ENCODE results near the gene PLCL2.

Gene PLCL2

DNA sequence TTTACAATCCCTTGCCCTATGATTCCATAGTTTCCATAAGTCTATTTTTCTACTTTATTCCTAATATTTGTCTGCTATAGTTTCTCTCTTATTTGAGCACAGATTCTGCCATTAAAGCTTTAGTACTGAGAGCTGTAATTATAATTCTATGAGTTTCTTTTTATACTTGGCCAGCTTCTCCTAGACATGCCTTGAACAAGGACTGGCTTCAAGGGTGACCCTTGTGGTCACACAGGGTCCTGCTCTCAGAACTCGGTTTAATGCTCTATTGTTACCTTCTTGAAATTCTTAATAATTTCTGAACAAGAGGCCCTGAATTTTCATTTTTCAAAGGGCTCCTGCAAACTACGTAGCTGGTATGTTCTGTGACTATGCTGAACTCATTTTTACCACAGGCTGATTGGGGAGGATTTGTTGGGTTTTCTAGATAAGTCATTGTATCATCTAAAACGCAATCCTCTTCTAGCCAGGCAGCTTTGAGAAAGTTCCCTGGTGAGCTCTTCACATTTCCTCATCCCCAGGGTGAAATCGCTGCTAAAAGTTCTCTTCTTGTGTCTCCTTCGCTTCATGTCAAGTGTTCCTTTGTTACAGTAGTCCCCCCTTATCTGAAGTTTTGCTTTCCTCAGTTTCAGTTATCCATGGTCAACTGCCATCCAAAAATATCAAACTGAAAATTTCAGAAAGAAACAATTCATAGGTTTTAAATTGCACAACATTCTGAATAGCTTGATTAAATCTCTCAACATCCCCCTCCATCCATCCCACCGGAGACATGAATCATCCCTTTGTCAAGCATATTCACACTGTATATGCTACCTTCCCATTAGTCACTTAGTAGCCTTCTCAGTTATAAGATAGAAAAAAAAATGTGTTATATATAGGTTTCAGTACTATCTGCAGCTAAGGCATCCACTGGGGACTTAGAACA is 12.6 kb upstream of the PLCL2 start:
- ChIA-PET CTCF (interaction anchor here (1.3 to 5.6 kb wide), 3 partner anchors 10 to 14 kb away, joined by 3 to 28 read pairs (median 4); partner anchors contain the start of gene PLCL2), POLR2A (no interaction called here)
- H3K4me3 ChIP-seq (ENCODE audit: low read depth, low read length): no peak overlapping the region
- TF ChIP-seq, protein P1, sequence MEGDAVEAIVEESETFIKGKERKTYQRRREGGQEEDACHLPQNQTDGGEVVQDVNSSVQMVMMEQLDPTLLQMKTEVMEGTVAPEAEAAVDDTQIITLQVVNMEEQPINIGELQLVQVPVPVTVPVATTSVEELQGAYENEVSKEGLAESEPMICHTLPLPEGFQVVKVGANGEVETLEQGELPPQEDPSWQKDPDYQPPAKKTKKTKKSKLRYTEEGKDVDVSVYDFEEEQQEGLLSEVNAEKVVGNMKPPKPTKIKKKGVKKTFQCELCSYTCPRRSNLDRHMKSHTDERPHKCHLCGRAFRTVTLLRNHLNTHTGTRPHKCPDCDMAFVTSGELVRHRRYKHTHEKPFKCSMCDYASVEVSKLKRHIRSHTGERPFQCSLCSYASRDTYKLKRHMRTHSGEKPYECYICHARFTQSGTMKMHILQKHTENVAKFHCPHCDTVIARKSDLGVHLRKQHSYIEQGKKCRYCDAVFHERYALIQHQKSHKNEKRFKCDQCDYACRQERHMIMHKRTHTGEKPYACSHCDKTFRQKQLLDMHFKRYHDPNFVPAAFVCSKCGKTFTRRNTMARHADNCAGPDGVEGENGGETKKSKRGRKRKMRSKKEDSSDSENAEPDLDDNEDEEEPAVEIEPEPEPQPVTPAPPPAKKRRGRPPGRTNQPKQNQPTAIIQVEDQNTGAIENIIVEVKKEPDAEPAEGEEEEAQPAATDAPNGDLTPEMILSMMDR (IDR thresholded peaks at IDR 0.05; ENCODE audit: insufficient read depth, low read length, missing control alignments): no peak
- DNase-seq (ENCODE audit: low read depth, low spot score): no peak

DNA sequence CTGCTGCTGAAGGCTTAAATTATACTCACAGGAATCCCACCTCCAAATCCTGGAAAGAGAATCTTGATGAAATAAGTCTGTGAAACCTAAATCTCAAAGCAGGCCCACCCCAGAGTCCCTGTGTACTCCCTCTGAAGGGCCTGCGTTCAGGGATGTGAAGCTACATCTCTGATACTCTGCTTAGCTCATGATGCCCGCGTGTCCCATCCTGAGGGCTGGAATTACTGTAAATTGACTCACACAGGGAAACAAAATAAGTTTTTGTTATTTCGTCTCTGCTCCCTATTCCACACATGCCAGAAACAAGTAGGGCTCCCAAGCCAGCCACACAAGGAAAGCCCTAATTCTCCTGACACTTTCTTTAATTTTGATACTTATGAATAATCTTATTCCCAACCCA is 10.9 kb upstream of the PLCL2 start:
- CTCF ChIA-PET: interaction anchor here (1.1 to 5.6 kb wide), 2 partner anchors 8 to 10 kb away, joined by 4 to 28 read pairs; partner anchors contain the start of gene PLCL2
- POLR2A ChIA-PET: no interaction called here
- no peak for DNase-seq (ENCODE audit: low read depth, low spot score)

DNA sequence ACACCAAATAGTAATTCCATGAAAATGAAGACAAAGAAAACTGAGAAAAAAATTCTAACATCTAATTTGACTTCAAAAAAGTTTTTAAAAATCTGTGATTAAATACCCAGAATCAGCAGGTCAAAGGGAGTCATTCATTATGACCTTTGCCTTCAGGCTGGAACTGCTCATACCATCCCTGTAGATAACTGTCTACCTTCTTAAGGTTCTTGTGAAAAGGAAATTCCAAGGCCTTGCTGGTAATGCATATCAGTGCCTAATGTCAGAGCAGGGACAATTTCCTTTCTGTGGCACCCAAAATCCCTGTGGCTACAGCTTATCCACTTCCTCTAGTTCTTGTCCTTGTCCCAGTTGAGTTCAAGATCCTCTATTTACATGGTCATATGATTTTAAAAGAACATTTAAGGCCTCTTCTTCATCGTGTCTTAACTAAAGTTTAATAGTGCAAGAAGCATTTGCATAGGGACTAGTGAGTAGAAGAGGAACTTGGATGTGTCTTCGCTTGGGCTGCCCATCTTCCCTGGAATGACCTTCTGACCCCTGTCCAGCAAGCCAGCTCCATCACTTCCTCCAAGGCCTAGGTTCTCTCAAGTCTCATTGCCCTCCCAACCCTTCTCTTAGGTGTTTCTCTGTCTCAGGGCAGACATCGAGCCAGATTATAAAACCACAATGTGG is 8.7 kb upstream of the PLCL2 start:
- H3K4me3 ChIP-seq (ENCODE audit: low read depth, low read length): no peak overlapping the region
- POLR2A ChIA-PET: no interaction called here
- no peak for DNase-seq (ENCODE audit: low read depth, low spot score)
- CTCF ChIA-PET: interaction anchor here (5.6 kb wide), 1 partner anchor 8 kb away, joined by 28 read pairs; the partner anchor contains the start of gene PLCL2
- TF ChIP-seq, protein P1 (IDR thresholded peaks at IDR 0.05; ENCODE audit: insufficient read depth, low read length, missing control alignments): no peak

More for the DNA sequence above, 10.9 kb upstream of the PLCL2 start:
- H3K4me3 ChIP-seq (ENCODE audit: low read depth, low read length): no peak overlapping the region
- TF ChIP-seq, protein P1 (IDR thresholded peaks at IDR 0.05; ENCODE audit: insufficient read depth, low read length, missing control alignments): no peak

DNA sequence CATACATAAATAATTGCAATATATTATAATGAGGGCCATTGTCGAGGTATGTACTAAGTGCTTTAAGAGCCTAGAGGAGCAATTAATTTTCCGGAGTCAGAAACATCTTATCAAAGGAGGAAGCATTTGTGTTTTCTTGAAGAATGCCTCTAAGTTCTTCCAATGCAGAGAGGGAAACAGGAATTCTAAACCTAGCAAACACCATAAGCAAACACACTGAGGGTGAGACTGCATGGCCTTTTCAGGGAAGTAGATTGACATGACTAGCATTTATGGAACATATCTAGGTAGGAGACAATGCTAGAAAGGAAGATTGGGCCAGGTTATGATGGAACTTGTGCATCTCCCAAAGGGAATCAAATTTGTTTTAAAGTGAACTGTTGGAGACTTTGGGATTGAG is 7.2 kb upstream of the PLCL2 start:
- H3K4me3 ChIP-seq (ENCODE audit: low read depth, low read length): no peak overlapping the region
- no peak for DNase-seq (ENCODE audit: low read depth, low spot score)
- ChIA-PET CTCF (no interaction called here), POLR2A (no interaction called here)
- TF ChIP-seq, protein P1 (IDR thresholded peaks at IDR 0.05; ENCODE audit: insufficient read depth, low read length, missing control alignments): no peak

DNA sequence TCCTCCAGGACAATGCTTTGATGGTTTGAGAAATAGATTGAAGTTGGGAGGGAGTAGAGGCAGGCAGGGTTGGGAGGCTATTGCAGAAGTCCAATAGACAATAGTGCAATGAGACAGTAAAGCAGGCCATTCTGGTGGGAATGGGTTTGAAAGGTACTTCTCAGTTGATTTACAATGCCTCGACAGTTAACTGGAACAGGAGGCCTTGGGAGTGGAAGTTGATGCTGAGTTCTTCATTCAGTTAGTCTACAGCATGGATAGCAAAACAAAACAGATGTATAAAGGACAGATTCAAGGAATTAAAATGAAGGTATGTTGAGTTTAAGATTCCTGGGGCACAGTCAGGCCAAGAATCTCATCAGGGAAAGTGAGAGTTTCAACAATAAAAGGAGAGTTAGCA is 6.8 kb upstream of the PLCL2 start:
- TF ChIP-seq, protein P1 (IDR thresholded peaks at IDR 0.05; ENCODE audit: insufficient read depth, low read length, missing control alignments): no peak
- POLR2A ChIA-PET: no interaction called here
- no peak overlapping the region for H3K4me3 ChIP-seq (ENCODE audit: low read depth, low read length)
- no peak for DNase-seq (ENCODE audit: low read depth, low spot score)
- CTCF ChIA-PET: no interaction called here
